ENCODE measurements around the gene TP53I13.

The TP53I13 gene

DNA sequence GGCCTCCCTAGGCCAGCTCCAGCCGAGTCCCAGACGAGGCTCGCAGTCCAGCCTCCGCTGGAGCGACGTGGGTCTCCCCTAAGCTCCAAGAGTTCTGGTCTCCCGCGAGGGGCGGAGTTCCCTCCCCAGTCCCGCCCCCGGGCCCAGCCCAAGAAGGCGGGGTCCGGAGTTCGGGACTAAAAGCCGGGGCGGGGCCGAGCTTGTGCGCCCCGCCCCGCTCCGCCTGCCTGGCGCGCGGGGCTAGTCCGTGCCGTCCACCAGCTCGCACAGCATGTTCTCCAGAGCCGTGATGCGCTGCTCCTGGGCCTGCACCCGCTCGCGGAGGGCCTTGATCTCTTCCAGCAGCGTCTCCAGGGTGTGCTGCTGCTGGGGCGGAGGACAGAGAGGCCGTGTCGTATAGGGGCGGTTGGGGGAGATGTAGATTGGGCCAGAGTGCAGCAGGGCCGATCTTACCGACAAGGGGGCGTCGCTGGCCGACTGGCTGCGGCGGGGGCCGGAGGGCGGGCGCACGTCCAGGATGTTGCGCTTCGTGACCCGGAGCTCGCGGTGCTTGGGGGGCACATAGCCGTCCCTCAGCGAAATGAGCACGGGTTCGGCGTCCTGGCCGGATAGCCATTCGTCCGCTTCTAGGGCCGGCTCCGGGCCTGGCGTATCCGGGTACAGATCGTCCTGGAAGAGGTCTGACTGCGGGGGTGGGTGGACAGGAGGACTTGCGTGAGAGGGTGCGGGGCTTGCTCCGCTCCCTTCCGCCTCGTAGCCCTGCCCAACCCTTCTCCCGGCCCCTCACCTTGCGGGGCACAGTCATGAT is 47.2 kb downstream of the TP53I13 start:
- peak; percentile 78 for DNase-seq

DNA sequence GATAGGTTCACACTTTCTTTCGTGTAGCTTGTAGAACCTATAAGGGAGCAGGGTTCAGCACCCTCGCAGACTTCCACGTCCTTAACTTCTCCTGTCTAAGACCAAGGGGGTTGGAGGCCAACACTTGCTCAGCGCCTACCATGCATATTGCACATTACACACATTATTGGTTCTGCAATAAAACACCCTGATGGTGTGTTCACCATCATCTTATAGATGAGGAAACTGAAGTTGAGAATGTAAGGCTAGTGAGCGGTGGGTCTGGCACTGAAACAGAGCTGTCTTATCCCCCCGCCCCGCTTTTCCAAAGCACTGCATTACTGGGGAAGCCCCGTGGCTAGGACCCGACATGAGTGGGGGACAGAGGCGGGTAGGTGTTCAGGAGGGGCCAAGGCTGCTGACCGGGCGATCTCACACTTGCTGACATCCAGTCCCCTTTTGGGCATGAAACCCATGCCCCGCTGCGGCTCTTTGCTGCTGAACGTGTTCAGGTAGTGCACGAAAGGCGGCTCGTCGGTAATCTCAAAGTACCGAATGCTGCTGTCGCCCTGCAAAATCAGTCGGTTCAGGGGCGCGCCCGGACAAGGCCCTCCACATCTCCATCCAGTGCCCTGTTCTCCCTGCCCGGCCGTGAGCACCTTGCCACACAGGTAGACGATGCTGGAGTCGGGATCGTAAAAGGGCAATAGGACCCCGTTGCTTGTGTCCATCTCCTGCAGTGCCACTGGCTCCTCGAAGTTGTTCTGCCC is 48.0 kb downstream of the TP53I13 start:
- no peak for DNase-seq

DNA sequence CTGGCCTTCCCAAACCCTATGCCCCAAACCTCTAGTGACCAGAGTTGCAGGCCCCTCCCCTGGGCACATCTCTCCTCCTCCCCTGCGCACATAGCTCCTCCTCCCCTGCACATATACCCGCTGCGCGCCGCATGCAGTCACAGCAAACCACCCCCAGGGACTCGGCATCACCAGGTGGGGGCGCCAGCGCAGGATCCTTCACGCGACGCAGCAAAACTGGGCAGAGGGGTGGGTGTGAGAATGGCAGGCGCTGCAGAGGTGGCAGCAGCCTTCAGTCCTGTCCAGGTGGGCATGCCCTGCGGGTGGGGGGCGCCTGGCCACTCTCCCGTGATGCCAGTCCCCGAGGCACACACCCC is 48.6 kb downstream of the TP53I13 start:
- peak; percentile 80 for DNase-seq

DNA sequence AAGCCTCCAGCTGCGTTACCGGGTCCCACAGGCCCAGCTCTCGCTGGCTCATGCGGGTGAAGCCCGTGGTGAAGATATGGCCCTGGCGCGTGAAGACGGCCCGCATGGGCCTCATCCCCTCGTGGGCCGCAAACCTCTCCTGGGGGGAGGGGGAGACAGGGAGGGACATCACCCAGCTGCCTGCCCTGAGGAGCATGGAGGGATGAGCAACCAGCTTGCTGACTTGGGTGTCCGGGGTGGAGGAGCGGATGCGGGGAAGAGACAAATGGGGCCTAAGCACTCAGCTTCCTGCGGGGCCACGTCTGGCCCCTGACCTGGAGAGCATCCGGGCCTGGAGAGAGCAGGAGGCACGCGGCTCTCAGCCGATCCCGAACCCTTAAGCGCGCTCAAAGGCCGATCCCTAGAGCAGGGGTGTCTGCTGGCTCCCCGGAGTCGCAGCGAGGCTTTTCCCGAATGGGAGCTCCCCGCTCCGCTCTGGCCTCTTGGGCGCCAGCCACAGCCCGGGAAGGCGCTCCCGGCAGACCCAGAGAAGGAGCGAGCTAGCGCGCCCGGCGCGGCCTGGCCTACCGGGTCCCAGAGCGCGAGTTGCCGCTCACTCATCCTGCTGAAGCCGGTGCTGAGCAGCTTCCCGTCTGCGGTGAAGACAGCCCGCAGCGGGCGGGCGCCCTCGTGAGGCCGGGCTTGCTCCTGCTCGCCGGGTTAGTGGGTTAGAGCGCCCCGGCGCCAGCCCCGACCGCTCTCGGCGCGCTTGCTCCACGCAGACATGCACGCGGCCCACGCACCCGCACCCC is 49.2 kb downstream of the TP53I13 start:
- peak; percentile 60 for DNase-seq

DNA sequence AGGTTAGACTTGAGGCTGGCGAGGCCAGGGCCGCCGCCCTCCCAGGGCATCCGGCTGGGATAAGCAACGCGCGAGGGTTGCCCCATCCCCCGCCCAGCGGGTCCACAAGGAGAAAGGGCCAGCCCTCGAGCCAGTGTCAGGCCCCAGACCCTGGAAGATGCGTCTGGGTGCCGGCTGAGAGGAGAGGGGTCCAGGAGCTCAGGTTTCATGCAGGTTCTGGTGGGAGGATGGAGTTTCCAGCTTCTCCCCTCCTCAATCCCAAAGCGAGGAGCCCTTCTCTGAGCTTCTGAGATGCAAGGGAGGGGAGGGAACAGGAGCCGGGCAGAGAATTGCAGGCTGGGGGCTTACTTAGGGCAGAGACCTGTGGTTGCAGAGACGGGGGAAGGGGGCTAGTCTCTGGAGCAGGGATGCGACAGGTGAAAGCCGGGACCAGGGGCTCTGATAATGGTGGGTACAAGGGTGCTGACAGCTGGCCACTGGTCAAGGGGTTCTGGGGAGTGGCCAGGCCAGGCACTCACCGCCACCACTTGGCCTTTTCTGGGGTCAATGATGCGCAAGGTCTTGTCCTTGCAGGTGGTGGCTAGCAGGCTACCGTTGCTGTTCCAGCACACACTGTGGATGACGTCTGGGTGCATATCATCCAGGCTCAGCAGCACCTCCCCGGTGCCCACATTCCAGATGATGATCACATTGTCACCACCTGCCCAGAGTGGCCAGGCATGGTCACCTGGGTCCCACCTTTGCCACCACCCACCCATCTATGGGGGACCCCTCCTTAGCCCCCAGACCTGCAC is 50.0 kb downstream of the TP53I13 start:
- no peak for DNase-seq

DNA sequence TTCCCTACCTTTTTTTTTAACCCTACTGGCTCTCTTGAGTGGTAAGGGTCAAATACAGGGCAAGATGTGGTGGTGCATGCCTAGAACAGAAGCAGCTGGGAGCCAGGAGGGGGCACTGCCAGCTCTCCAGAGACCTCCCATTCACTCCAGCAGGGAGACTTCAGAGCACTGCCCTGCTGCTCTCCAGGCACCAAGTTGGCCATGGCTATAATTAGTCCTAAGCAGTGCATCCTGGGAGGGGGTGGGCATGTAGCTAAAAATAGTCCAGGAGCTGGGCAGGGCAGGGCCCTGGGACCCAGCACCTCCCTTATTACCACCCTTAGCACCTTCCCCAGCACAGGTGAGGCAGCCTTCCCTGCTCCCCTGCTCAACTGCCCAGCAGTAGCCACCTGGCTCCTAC is 50.8 kb downstream of the TP53I13 start:
- peak; percentile 68 for DNase-seq

DNA sequence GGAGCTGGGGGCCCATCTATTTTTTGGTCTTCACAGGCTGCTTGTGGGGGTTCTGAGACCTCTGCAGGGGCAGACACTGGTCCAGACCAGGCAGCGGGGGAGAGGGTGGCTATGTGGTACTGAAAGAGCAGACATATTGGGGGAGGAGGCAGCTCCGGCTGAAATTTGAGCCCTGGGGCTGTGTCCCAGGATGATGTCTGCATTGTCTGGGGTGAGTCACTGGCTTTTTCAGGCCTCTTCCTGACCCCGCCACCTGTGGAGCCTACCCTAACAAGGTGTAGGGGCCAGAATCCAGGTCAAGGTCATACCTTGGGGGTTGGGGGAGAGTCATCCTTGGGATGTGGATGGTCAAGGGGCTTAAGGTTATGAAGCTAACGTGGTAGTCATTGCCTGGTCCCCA is 51.8 kb downstream of the TP53I13 start:
- peak; percentile 44 for DNase-seq

DNA sequence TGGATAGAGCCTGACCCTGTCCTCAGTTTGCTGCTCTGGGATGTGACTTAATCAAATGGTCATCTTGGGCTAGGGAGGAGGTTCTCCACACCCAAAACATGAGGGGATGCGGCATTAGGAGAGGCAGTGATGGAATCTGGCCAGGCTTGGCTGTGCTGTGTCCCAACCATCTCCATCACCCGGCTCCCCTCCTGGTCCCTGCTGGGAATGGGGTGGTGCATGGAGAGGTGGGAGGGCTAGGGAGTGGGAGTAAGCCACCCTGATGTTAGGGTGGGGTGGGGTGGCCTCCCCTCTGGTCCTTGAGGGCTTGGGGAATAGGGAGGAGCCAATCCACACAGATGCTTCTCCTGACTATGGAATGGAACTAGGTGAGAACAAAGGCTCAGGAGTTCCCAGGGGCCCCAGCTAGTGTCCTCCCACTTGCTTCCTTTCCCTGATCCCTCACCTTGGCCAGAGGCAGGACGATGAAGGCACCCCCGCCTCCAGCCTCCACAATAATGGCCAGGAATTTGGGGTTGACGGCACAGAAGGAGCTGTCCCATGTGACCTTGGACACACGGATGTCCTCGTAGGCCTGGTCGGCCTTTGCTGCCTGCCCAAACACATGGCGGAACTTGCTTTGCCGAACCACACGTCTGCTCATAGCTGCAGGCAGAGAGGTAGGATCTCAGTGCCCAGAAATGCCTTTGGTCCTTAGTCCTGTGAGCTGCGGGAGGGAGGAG is 52.4 kb downstream of the TP53I13 start:
- no peak for DNase-seq

DNA sequence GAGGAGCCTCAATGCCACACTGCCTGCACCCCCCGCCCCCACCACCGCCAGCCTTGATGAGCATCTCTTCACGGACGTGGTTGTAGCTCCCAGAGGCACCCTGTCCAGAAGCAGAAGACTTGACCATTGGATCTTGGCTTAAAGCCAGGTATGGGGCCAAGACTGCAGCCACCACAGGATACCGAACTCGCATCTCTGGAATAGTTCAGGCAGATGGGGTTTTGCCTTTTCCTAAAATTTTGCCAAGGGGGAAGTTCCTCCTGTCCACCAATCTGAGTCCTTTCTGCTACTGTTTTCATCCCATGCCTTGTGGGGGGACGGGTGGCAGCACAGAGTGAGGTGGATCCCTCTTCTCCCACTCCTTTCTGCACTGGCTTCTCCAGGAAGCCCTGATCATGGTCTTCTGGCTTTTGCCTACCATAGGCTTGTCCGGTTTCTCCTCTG is 53.3 kb downstream of the TP53I13 start:
- DNase-seq, result peak; percentile 13

Data from fibroblast of skin of back (primary cell).